GM19395 (cell line): ENCODE data around the gene NUBP2.
"Not testable (repeated sequence)": the region's sequence is repeated elsewhere in the genome, so short reads cannot be mapped to it uniquely, and the experiment has no call there.

Experiments used
- ATAC-seq: cut with Tn5 transposase; IDR thresholded peaks from one replicate; pipeline ENCODE4 v1.9.1; 2021; ENCODE audit warnings: mild to moderate bottlenecking, moderate library complexity; ENCODE audit not compliant: unreplicated experiment

NUBP2 gene

DNA sequence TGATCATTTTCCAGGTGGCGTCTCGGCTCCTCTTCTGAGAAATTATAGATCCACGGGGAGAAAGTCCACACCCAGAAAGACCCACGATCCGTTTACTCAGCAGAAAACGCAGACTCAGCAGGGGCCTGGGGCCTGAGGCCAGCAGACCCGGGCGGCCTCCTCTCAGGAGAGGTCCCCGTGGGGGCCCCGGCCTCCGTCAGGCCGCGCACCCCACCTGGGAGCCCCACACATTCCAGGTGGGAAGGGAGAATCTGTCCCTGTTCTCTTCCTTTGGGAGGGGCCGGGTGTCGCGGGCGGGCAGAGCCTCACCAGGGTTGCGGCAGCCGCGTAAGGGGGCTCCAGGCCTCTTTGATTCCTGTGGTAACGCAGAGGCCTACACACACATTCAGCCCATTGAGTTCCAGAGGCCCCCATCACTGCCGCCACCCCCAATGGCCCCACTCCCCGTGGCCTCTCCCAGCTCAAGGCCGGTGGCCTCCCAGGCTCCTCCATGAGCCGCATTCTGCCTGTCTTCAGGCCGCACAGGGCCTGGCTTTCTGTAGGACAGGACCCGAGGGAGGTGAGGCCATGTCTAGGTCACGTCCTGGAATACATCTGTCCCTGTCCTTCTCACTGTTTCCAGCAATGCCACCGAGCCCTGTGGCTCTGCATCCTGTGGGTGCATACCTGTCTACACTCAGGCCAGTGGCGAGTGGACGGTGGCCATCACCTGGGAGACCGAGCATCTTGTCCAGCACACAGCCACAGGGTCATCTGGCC is 12.3 kb downstream of the NUBP2 start:
- ATAC-seq = no peak

- ATAC-seq = not testable (repeated sequence)
Measured at GRCh38 chr16:1799263-1799662, 16.5 kb downstream of the NUBP2 start.

DNA sequence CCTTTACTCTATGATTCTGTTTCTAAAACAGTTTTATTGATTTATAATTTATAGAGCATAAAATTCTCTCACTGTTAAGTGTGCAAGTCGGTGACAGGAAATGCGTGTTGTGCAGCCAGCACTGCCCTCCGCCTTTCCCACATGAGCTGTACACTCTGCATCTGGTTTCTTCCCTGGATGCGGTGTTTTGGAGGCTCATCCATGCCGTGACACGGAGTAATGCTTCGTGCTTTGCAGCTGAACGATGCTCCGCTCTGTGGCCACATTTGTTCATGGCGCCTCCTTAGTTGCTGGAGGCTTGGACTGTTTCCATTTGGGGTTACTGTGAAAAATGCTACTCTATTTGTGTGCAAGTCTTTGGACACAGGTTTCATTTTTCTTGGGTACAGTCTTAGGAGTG is 17.9 kb downstream of the NUBP2 start:
- ATAC-seq = no peak

DNA sequence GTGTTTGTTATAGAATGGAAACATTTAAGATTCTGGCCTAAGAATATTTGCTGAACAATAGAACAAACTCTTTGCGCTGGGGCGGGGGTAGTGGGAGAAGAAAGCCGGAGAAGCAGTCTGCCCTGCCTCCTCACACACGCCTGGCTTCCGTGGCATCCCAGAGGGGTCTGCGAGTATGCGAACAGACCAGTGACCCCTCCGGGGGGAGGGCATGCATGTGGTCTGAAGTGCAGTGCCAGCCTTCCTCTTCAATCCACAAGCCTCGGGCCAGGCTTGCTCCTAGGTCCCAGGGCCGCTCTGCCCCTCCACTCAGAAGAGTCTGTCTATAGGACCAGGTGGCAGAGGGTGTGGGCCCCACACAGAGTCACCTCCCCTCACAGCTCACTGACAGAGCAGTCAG is 24.9 kb downstream of the NUBP2 start:
- no peak for ATAC-seq

DNA sequence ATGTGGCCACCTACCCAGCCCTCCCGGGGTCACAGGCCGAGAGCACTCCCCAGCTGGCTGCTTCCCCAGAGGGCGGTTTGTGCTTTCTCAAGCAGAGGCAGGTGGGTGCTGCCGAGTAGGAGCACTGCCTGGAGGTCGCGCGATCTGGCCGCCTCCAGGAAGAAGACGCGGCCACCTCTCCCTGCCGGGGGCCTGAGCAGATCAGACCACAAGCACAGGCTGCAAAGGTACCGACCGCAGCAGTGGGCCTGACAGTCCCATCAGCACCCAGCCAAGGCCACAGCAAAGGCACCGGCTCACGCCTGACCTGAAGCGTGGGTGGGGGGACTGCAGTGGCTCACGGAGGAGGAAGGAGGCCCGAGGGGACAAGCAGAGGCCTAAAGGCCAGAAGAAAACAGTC is 25.9 kb downstream of the NUBP2 start:
- no peak for ATAC-seq

DNA sequence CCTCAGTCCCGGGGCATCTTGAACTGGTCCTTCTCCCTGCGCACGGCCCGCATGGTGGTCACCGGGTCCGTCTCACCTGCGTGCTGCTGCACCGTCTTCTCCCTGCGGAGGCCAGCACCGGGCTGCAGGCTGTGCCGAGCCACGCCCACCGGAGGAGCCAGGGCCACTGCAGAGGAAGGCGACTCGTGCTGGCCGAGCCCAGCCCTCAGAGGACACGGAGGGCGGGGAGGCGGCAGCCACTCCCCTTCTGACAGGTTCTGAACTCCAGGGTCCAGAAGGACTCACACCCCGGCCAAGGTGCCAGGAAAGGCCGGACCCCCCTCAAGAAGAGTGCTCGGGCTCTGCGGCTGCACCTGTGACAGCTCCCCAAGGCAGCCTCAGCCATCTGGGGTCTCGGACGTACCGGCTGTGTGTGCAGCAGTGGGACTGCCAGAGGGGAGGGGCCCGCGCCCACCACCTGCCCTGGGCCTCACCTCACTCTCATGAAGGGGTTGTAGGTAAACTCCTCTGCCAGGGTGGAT is 26.6 kb downstream of the NUBP2 start:
- no peak for ATAC-seq

GRCh38 chr16:1810106-1810505 is 27.3 kb downstream of the NUBP2 start:
- no peak for ATAC-seq

GRCh38 chr16:1810536-1810935 is 27.8 kb downstream of the NUBP2 start:
- no peak for ATAC-seq

- ATAC-seq = no peak
Measured at GRCh38 chr16:1812732-1813163, 30.0 kb downstream of the NUBP2 start.

DNA sequence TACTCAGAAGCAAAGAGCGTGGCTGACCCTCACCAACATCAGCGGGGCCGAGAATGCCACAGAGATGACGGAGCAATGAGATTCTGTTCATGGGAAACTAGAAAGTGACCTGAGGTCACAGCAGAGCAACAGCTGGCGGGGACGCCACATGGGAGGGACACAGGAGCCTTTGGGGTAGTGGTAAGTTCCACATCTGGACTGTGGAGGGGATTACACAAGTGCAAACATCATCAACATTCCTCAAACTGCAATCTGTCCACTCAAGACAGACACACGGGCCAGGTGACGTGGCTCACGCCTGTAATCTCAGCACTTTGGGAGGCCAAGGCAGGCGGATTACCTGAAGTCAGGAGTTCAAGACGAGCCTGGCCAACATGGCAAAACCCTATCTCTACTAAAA is 32.7 kb downstream of the NUBP2 start:
- ATAC-seq = no peak

DNA sequence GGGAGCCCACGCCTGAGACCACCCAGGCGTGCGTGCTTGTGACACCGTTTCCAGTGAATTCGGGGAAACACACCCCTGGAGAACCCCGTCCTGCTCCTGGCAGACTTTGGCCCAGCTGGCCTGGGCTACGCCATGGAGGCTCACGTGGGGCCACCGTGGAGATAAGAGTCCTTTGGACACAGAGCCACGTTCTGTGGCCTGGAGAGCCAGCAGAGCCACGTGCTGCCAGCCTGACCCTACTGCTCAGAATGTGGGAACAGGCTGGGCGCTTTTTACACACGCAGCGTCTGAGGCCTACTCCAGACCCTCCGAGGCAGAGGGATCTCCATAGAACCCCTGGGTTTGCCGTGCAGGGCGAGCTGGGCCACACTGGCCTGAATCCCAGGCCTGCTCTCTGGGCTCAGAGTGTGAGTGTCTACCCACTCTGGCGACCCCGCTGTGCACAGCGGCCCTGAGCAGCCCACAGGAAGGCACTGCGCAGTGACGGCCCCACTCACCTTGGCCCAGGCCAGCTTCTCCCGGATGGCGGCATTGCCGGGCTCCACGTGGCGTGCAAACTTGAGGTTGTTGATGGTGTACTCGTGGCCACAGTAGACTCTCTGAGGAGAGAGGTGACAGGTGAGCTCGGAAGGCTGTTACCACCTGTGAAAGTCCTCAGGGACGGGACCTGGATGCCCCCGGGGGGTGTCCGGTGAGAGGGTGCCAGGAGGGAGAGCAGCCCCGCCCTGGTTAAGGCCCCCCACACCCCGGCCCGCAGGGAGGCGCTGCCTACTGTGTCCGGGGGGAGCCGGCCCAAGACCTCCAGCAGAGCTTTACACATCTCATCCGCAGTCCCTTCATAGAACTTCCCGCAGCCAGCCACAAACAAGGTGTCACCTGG is 33.9 kb downstream of the NUBP2 start:
- no peak for ATAC-seq

DNA sequence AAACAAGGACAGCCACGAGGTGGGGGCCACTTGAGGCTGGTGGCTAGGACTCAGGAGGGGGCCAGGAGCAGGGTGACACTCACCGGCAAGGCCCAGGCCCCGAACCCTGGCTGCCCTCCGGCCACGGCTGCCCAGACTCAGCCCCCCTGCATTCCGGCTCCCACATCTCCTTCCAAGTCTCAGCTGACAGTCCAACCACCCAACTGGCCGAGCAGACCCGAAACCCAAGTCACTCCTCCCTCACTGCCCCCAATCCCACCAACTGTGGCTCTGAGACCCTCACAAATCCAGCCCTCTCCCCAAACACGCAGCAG is 34.5 kb downstream of the NUBP2 start:
- ATAC-seq = no peak

- ATAC-seq = no peak
Measured at GRCh38 chr16:1817716-1818115, 35.0 kb downstream of the NUBP2 start.

DNA sequence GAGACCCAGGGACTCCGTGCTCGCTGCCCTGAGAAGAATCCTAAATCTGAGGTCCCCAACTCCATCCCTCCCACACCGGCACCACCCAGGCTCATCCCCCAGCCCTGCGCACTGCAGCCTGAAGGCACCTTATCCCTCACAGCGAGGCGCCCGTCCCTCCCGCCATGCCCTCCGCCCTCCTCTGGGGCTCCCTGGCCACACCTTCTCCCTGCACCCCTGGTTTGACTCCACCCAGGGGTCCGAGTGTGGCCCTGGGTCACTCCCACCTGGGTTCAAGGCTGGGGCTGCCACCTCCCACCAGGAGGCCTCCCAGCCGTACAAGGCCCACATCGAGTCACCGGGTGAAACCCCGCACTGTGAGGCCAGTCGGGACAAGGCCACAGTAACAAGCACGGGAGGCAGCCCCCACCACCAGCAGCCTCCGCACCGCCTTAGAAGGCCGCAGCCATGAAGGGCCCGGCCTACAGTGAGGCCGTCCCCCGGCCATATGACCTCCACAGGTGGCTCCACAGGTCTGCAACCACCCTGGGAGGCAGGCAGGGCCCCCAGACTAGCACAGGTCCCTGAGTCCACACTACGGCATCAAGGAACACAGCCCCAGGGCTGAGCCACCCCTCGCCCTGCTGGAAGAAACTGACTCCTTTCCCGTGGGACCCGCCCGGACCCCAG is 35.6 kb downstream of the NUBP2 start:
- ATAC-seq = no peak

DNA sequence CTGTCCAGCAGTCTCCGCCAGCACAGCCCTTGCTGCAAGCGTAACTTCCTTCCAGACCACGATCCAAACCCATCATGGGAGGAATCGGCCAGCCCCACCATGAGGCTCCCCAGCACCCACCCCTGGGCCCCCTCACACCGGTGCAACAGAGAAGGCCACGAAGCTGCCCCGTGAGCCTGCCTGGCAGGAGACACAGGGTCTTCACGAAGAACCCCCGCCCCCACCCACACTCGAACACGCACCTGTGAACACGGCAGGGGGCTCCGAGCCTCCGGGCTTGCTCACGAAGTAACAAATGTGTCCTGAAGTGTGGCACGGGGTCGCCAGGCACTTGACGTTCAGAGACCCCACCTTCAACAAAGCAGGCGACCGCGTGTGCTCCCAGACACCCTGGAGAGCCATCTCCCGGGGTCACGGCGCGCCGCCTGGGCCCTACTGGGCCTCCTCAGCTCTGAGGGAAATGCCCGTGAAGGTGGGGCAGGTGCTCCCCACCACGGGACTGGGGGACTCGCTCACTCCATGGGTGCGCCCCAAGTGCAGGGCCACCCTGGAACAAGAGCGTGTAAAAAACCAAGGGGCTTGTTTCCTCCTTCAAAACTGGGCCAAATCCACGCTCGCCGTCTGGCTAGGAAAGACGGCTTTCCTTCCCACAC is 36.2 kb downstream of the NUBP2 start:
- ATAC-seq = no peak

GRCh38 chr16:1819611-1820010 is 36.9 kb downstream of the NUBP2 start:
- ATAC-seq = no peak

DNA sequence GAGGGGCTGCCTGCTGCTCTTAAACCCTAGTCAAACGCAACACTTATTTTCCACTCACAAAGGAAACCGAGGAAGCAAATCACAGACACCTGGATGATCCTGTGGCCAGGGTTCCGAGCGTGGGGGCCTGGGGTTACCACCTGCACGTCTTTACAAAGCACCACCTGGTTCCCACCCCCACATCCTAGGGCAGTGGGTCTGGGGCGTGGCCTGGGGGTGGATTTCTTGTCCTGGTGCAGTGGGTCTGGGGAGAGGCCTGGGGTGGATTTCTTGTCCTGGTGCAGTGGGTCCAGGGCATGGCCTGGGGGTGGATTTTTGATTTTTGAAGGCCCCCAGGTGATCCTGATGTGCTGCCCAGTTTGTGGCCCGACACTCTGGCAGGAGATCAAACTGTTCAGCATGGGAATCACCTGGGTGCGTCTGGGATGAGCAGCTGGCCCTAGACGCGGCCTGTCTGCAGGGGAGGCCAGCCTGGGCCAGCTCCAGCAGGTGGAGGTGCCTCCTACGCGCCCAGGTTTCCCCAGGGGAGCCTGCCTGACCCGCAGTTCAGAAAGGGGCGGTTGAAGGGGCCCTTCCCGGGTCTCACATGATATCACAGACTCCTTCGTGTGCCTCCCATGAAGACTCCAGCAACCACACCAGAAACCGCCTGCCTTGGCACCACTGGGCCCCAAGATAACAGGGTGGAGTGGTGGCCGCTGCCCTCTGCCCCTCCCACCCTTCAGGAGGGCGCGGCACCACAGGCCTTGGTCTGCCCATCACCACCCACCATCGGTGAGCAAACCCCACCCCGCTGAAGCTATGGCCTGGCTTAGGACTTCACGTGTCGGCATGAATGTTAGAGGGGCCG is 37.6 kb downstream of the NUBP2 start:
- ATAC-seq = no peak

DNA sequence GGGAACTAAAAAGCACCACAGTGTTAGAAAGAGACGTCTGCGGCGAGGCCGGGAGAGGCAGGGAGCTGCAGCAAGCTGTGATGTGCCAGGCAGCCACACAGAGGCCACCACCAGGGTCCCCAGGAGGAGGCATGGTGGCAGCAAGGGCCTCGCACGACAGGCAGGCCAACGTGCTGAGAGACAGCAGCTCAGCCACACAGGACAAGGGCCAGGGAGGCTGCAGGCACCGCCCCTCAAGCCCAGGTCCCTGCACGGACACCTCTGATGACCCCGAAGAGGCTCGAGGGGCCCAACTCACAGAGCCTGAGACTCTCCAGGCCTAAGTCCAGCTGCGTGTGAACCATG is 38.2 kb downstream of the NUBP2 start:
- no peak for ATAC-seq

- ATAC-seq = no peak
Measured at GRCh38 chr16:1821861-1822611, 39.3 kb downstream of the NUBP2 start.

DNA sequence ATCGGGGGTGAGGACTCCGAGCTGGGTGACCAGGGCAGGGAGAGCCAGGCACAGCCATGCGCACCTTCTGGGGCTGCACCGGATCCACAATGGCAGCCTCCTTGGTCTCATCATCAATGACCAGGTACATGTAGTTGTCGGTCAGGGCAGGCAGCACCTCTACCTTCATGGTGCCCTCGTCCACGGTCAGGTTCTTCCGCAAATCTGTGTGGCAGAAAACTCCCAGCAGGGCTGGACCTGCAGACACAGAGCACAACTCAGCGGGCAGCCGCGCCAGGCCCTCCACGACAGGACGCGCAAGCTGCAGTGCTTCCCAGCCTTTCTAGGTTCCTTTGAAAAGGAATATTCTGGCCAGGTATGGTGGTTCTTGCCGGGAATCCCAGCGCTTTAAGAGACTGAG is 40.0 kb downstream of the NUBP2 start:
- no peak for ATAC-seq
